Kidney (tissue), 14 donors: ENCODE results near the gene ZNF436. TPM values are rescaled to one million over a fixed set of nuclear protein-coding genes. Genes with fewer than 3 reads are reported as not detected.
A peak's percentile ranks its signal among the peaks of the same experiment; 100 is the strongest.

ENCODE experiments used
- DNase-seq, 5 donors: peaks; one replicate each; pipeline ENCODE4 v3.0.0-alpha.2; 2013 to 2020
- FAIRE-seq: peaks from 2 replicates; lab custom pipeline; 2012; peaks lifted over from hg19 to GRCh38; lab: Jason Lieb, UNC
- H3K27ac ChIP-seq, 2 donors: one replicate each; pipeline ENCODE4 v1.7.0; 2013; ENCODE audit warnings: low read depth in 2 of 2, low read length in 2 of 2, inconsistent platforms in 1 of 2
- H3K27me3 ChIP-seq: one replicate; pipeline ENCODE4 v1.7.1; 2013; ENCODE audit warnings: low read length, inconsistent platforms; ENCODE audit not compliant: control insufficient read depth, insufficient read depth
- H3K36me3 ChIP-seq, 3 donors: one replicate each; pipeline versions ENCODE4 v1.7.0 to v1.7.1; 2013; ENCODE audit warnings: low read length in 3 of 3, control low read depth in 1 of 3, inconsistent platforms in 1 of 3; ENCODE audit not compliant: insufficient read depth in 3 of 3, control insufficient read depth in 2 of 3
- H3K4me1 ChIP-seq, 3 donors: one replicate each; pipeline versions ENCODE4 v1.7.0 to v1.7.1; 2013; ENCODE audit warnings: low read length in 3 of 3, inconsistent platforms in 1 of 3, low read depth in 1 of 3; ENCODE audit not compliant: control insufficient read depth in 2 of 3, insufficient read depth in 2 of 3
- H3K4me3 ChIP-seq, 3 donors: one replicate each; pipeline versions ENCODE4 v1.7.0 to v1.8.1; 2013; ENCODE audit warnings: low read length in 3 of 3, control low read depth in 1 of 3, inconsistent platforms in 1 of 3
- H3K9ac ChIP-seq, 3 donors: one replicate each; pipeline versions ENCODE4 v1.7.0 to v1.7.1; 2013; ENCODE audit warnings: low read length in 3 of 3, control low read depth in 1 of 3, inconsistent platforms in 1 of 3
- H3K9me3 ChIP-seq, 3 donors: one replicate each; pipeline versions ENCODE4 v1.7.0 to v1.7.1; 2013; ENCODE audit warnings: low read length in 3 of 3, control low read depth in 1 of 3, inconsistent platforms in 1 of 3; ENCODE audit not compliant: control insufficient read depth in 2 of 3, insufficient read depth in 1 of 3
- CTCF ChIP-seq: IDR thresholded peaks from 3 replicates; pipeline ENCODE4 v1.5.1; 2012; ENCODE audit warnings: mild to moderate bottlenecking, moderate library complexity, borderline replicate concordance; ENCODE audit not compliant: insufficient read depth; ENCODE audit errors: extremely low read depth
- intact Hi-C: fragments of 100-400 bp; cut with DNase I; formaldehyde crosslinking; loops from one replicate; pipeline ENCODE4 v1.11.1; 2022
- polyA plus RNA-seq: library from polyadenylated mRNA; stranded (reverse); fragments of 350-450 nt; fragmentation: Illumina TruSeq; extraction: RNeasy Lipid Tissue Mini Kit (QIAGEN cat#74804); gene quantifications from one replicate; pipeline ENCODE4 v1.2.3, GENCODE V29; 2014; ENCODE audit warnings: low read depth, low replicate concordance; ENCODE audit not compliant: insufficient read depth
- total RNA-seq: library from RNA; stranded (reverse); fragmentation: NEBNext Ultra II Directional; extraction: Animal tissue kit (Norgen Biotek cat#: 25700); gene quantifications from one replicate; pipeline ENCODE4 v1.2.1, GENCODE V29; 2021
- donor health status: control.
- donor health status: control.
- donor health status: control.
- donor health status: control.
- donor health status: control.
- donor health status: DM: yes; HTN: yes; CAD: no.
- donor health status: Normal renal cell carcinoma (clear cell type).

ZNF436 gene
- total and polyA plus RNA-seq, 2 donors from 2014 or later: 4.6 to 19.8 TPM

DNA sequence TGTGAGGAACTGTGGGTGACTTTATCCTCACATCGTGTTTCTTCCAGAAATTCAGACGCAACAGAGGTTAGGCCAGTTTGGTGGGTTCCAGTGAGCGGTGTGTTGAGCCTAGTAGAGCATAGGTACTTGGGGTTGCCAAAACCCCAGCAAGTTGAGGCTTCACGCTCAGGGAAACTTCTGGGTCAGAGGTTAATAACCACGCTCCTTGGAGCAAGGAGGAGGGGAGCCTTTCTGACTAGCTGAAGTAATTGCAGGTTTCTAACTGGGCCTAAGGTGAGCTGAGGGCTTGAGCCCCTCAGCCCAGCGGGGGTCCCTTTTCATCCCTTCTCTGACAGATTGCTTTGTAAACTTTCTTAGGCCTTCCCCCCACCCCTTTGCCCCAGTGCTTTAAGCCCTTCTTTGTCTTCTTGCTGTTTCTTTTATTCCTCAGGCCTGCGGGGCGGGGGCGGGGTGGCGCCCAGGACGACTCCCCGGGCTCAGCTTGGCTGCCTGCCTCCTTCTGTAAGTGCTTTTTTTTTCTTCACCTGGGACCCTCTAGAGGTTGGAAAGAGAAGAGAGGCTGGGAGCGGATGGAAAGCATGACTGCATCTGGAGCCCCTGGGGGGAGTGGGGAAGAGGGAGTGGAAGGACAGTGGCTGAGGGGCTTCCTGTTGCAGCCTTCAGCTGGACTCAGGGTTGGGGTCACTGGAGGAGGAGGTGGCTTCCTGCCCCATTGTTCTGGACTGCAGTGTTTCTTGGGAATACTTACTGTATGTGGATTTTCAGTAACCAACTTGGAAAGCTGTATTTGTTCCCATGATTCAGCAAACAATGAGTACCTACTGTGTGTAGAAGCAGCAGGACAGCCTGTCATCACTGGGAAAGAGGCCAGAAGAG, 1.3 kb upstream of the ZNF436 start:
- Histone ChIP-seq H3K4me1 (peaks cover 12 to 37% (median 31%) of the 10 kb centered on the region in 3 donors), H3K27ac (peak overlapping the region; percentile 71 to 99), H3K36me3 (peaks cover 0 to 7% (median 3%) of the 10 kb centered on the region in 3 donors), H3K9ac (peak overlapping the region in 1 of 3 donors; percentile 99), H3K4me3 (peak overlapping the region in 2 of 3 donors; percentile 29 to 100), H3K27me3 (no peaks in the 10 kb centered on the region), H3K9me3 (no peaks in the 10 kb centered on the region)
- no peak for FAIRE-seq
- DNase-seq: peak in 4 of 5 donors; percentile 80 to 93 (median 88)
- no peak for TF ChIP-seq CTCF
- intact Hi-C loops: no loop called here

- peak overlapping the region; percentile 71 to 99 for H3K27ac ChIP-seq
- H3K9ac ChIP-seq: peak overlapping the region in 1 of 3 donors; percentile 99
- FAIRE-seq (no peak), DNase-seq (peak in 1 of 5 donors; percentile 29)
- intact Hi-C loops: no loop called here
- no peak for TF ChIP-seq CTCF
- peaks cover 0 to 7% (median 3%) of the 10 kb centered on the region in 3 donors for H3K36me3 ChIP-seq
- H3K27me3 ChIP-seq: no peaks in the 10 kb centered on the region
- H3K4me3 ChIP-seq: peak overlapping the region; percentile 5 to 100 (median 29)
- no peaks in the 10 kb centered on the region for H3K9me3 ChIP-seq
- H3K4me1 ChIP-seq: peaks cover 12 to 37% (median 31%) of the 10 kb centered on the region in 3 donors
Observed at GRCh38 chr1:23370330-23370708, 683 bp upstream of the ZNF436 start.

GRCh38 chr1:23368562-23369334, 888 bp downstream of the ZNF436 start:
- H3K4me3 ChIP-seq: peak overlapping the region; percentile 98 to 100 (median 99)
- DNase-seq (peak; percentile 93 to 98 (median 97)), FAIRE-seq (no peak)
- TF ChIP-seq CTCF: peak; percentile 5
- H3K27me3 ChIP-seq: no peaks in the 10 kb centered on the region
- H3K9me3 ChIP-seq: peaks cover 0 to 7% (median under 1%) of the 10 kb centered on the region in 3 donors
- peaks cover 0 to 9% (median 3%) of the 10 kb centered on the region in 3 donors for H3K36me3 ChIP-seq
- intact Hi-C loops: no loop called here
- peaks cover 12 to 37% (median 31%) of the 10 kb centered on the region in 3 donors for H3K4me1 ChIP-seq
- peak overlapping the region; percentile 98 to 99 (median 98) for H3K9ac ChIP-seq
- H3K27ac ChIP-seq: peak overlapping the region; percentile 99 to 100
